Ectodermal cell (in vitro differentiated cells): ENCODE results near the gene SEMA5A.

Experiments
- H3K27ac ChIP-seq: 2 replicates; pipeline ENCODE4 v1.7.0; 2013; ENCODE audit warnings: mild to moderate bottlenecking, low read depth, low read length; ENCODE audit not compliant: insufficient read depth, poor library complexity, severe bottlenecking
- H3K27me3 ChIP-seq: 2 replicates; pipeline ENCODE4 v1.7.0; 2013; ENCODE audit warnings: mild to moderate bottlenecking, low read length; ENCODE audit not compliant: insufficient read depth, control insufficient read depth, poor library complexity, severe bottlenecking
- H3K36me3 ChIP-seq: one replicate; pipeline ENCODE4 v1.7.0; 2013; ENCODE audit warnings: low read length; ENCODE audit not compliant: control insufficient read depth, insufficient read depth
- H3K4me1 ChIP-seq: one replicate; pipeline ENCODE4 v1.7.0; 2013; ENCODE audit warnings: low read length; ENCODE audit not compliant: control insufficient read depth, insufficient read depth
- H3K4me3 ChIP-seq: 2 replicates; pipeline ENCODE4 v1.7.0; 2013; ENCODE audit warnings: low read depth, low read length, control low read depth; ENCODE audit not compliant: insufficient read depth
- H3K9me3 ChIP-seq: 2 replicates; pipeline ENCODE4 v1.7.0; 2013; ENCODE audit warnings: mild to moderate bottlenecking, low read length, moderate library complexity; ENCODE audit not compliant: control insufficient read depth
- WGBS, 2 experiments: methylation state at CpG; one replicate each; pipeline ENCODE4 v1.1.7; 2013; ENCODE audit warnings: missing lambda C conversion rate in 2 of 2; 5-methylcytosine and 5-hydroxymethylcytosine counted together

SEMA5A gene

DNA sequence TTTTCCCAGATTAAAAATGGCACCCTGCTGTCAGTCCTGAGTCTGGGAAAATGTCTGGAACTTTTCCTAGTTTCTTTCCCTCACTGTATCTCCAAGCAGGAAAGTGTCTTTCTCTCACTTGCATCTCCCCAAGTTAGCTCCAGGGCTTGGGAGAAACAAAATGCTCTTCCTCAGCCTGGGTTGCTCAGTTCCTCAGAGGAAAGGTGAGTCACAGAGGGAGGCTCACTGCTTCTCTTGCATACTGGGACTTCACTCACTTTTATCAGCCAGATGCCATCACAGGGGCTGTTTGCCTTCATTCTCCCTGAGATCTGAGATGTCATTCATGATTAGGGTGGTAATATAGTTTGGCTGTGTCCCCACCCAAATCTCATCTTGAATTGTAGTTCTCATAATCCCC lies 519.9 kb downstream of the SEMA5A start:
- Histone ChIP-seq H3K4me3 (no peak overlapping the region), H3K36me3 (no peaks in the 10 kb centered on the region), H3K27me3 (no peaks in the 10 kb centered on the region), H3K9me3 (no peaks in the 10 kb centered on the region), H3K27ac (no peak overlapping the region), H3K4me1 (no peaks in the 10 kb centered on the region)

DNA sequence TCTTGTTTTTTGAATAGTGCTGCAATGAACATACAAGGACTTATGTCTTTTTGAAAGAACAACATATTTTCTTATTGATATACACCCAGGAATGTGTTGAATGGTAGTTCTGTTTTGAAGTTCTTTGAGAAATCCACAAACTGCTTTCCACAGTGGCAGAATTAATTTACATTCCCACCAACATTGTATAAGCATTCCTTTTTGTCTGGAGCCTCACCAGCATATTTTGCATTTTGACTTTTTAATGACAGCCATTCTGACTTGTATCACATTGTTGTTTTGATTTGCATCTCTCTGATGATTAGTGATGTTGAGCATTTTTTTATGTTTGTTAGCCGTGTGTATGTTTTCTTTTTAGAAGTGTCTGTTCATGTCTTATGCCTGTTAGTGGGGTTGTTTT lies 524.9 kb downstream of the SEMA5A start:
- no peak overlapping the region for H3K27ac ChIP-seq
- H3K4me1 ChIP-seq: no peaks in the 10 kb centered on the region
- no peaks in the 10 kb centered on the region for H3K27me3 ChIP-seq
- H3K9me3 ChIP-seq: no peaks in the 10 kb centered on the region
- no peak overlapping the region for H3K4me3 ChIP-seq
- H3K36me3 ChIP-seq: no peaks in the 10 kb centered on the region
- 75 to 93% methylated on average over 1 of the region's 1 CpG for WGBS, 2 experiments

DNA sequence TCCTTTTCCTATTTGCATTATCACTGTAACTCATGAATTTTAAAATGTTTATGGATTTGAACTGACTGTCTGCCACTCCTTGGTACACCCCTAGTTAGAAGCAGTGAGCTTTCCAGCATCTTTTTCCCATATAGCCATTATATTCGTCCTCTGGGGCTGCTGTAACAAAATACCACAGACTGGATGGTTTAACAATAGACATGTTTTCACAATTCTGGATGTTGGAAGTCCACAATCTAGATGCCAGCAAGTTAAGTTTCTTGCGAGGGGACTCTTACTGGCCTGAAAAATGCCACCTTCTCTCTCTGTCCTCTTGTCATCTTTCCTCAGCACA lies 530.0 kb downstream of the SEMA5A start:
- Histone ChIP-seq H3K27ac (no peak overlapping the region), H3K4me3 (no peak overlapping the region), H3K4me1 (no peaks in the 10 kb centered on the region), H3K36me3 (no peaks in the 10 kb centered on the region), H3K27me3 (no peaks in the 10 kb centered on the region), H3K9me3 (no peaks in the 10 kb centered on the region)
- WGBS, 2 experiments: 90 to 92% methylated on average over 2 of the region's 2 CpGs

DNA sequence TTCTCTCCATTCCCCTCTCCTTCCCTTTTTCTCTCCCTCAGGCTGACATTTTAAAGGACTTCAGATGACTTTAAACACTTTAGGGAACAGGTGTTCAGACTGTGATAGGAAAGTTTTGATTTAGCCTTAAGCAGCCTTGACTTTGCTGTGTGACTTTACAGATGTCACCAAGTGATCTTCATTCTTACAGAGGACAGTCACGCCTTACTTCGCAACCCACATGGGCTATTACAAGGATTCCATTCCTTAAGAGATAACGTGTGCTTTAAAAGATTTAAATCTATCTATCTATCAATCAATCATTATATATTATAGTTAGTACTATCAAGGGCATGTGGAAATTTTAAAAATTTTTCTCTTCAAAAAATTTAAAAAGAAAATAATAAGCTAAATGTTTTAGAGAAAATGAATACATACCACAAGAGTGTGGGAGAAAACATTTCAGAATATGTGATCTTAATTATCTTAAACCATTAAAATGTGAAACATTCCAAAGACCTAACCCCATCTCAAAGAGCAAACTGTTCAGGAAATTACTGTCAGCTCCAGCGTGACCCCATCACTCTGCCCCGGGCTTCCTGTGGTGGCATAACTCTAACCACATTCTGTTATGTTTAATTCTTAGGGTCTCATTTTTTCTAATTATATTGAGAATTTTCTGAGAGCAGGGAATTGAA lies 530.5 kb downstream of the SEMA5A start:
- Histone ChIP-seq H3K27ac (no peak overlapping the region), H3K4me1 (no peaks in the 10 kb centered on the region)
- WGBS, 2 experiments: 67 to 73% methylated on average over 3 to 4 of the region's 5 CpGs

DNA sequence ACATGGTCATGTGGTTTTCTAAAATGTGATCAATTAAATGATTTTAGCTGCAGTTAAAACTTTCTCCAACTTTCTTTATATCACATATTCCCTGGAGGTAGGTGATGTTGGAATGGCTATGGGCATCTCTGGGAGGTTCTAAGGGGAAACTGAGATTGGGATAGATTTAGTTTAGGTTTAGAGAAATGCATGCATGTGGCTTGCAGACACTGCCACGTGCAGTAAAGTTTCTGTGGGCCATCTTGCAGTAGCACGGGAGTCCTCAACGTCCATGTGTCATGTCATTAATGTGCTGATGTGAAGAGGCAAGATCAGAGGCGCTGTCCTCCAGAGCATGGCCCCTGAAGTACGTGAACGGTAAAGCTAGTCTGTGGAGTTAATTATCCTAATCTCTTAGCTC lies 532.7 kb downstream of the SEMA5A start:
- Histone ChIP-seq H3K4me3 (no peak overlapping the region), H3K27me3 (no peaks in the 10 kb centered on the region), H3K4me1 (no peaks in the 10 kb centered on the region), H3K9me3 (no peaks in the 10 kb centered on the region), H3K27ac (no peak overlapping the region), H3K36me3 (no peaks in the 10 kb centered on the region)
- 95% methylated on average over 5 to 6 of the region's 6 CpGs for WGBS, 2 experiments

More for the DNA sequence above, 530.5 kb downstream of the SEMA5A start:
- Histone ChIP-seq H3K9me3 (no peaks in the 10 kb centered on the region), H3K4me3 (no peak overlapping the region), H3K36me3 (no peaks in the 10 kb centered on the region), H3K27me3 (no peaks in the 10 kb centered on the region)

DNA sequence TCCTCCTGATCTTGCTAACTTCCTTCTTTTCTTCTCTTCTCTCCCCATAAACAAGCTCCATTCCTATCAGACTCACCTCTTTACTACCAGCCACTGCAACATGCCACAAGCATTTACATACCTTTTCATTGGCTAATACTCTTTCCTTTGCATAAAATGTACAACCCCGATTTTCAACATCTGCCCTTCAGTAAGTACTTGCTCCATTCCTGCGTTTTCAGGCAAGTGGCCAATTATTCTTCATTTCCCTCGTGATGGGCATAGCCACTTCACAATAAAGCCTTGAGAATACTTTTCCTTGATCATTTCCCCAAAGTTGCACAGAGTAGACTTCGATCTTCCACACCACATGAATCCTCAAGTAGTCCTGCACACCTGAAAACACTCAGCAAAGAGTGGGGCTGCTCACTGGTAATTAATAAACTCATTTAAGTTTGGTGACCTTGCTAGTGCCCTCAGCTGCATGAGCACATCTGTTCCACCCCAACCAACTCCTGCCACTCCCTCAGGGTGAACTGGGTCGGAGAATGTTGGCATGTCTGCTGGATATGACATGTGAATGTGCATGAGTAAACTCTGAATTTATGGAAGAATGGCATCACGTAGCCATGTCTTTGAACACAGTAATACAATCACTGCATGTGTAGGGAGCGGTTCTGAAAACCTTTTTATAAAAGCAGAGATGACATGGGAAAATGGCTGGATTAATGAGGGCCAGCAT lies 535.8 kb downstream of the SEMA5A start:
- no peaks in the 10 kb centered on the region for H3K4me1 ChIP-seq
- no peak overlapping the region for H3K27ac ChIP-seq
- H3K9me3 ChIP-seq: no peaks in the 10 kb centered on the region
- 91 to 93% methylated on average over 7 of the region's 7 CpGs for WGBS, 2 experiments
- H3K4me3 ChIP-seq: no peak overlapping the region
- H3K36me3 ChIP-seq: no peaks in the 10 kb centered on the region
- no peaks in the 10 kb centered on the region for H3K27me3 ChIP-seq

DNA sequence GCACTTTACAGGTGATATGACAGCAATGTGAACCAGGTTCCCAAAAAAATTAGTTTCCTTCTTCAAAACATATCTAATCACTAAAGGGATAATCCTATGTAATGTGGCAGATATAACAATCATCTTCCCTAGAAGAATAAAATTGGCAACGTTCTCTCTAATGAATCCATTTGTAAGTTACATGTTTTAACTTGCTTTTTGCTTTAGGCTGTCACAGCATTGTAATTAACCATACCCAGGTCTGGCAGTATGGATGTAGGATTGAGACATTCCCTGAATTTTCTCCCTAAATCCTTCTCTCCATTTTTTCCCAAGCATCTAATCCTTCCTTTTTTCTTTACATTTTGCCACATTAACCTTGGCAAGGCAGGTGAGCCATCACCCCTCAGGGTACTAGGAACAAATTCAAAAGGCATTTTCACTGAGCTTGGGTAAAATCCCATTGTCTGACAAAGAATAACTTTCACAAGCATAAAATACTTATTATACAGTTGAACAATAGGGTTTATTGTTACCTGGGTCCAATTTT lies 548.3 kb downstream of the SEMA5A start:
- no peaks in the 10 kb centered on the region for H3K36me3 ChIP-seq
- no peak overlapping the region for H3K27ac ChIP-seq
- no peaks in the 10 kb centered on the region for H3K27me3 ChIP-seq
- no peaks in the 10 kb centered on the region for H3K9me3 ChIP-seq
- no peak overlapping the region for H3K4me3 ChIP-seq
- 91% methylated on average over 1 of the region's 1 CpG; no CpG with 5 or more reads in 1 of the 2 experiments for WGBS, 2 experiments
- no peaks in the 10 kb centered on the region for H3K4me1 ChIP-seq

DNA sequence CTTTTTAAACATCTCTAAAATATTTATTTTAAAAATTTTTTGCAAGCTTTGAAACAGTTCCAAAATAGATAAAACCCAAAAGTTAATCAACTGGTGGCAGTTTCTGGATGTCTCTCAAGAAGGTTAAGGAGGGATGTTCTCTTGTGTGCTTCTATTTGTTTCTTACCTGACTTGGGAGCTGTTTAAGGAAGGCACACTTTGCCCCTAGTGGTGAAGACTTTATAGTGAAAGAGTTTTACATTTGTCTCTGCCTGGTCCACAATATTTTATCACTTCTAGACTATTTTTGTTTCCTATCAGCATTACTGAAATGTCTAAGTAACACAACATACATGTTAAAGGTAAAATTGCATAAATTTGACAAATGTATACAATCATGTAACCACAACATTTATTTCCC lies 552.8 kb downstream of the SEMA5A start:
- Histone ChIP-seq H3K4me1 (no peaks in the 10 kb centered on the region), H3K4me3 (no peak overlapping the region), H3K36me3 (no peaks in the 10 kb centered on the region), H3K9me3 (no peaks in the 10 kb centered on the region), H3K27me3 (no peaks in the 10 kb centered on the region), H3K27ac (no peak overlapping the region)
